Subcutaneous preadipocyte (primary cell): Measurements from ENCODE around the gene ENTREP3. TPM values are rescaled to one million over a fixed set of nuclear protein-coding genes. Genes with fewer than 3 reads are reported as not detected.

Experiments
- total RNA-seq: library from RNA; depleted of rRNA; stranded (reverse); fragments of >200 nt; gene quantifications from 2 replicates; pipeline ENCODE4 v1.2.3, GENCODE V29; 2012

Gene ENTREP3
- total RNA-seq: 9.2 and 10.0 TPM in 2 replicates

GRCh38 chr1:155255243-155256007, at the start of gene ENTREP3:
TSS of gene ENTREP3 (minus strand) at chr1:155255483. CDS start at chr1:155254877, 606 bp downstream.

GRCh38 chr1:155301342-155301841, 46.1 kb upstream of the ENTREP3 start, which contains the start of gene PKLR:
TSS of gene PKLR (minus strand) at chr1:155301438. CDS start at chr1:155301395, 43 bp downstream.

GRCh38 chr1:155277070-155277901, 22.0 kb upstream of the ENTREP3 start, which contains the start of gene HCN3:
TSS of gene HCN3 (plus strand) at chr1:155277463. CDS start at chr1:155277591, 128 bp downstream.

GRCh38 chr1:155273343-155274245, 18.3 kb upstream of the ENTREP3 start, which contains the start of gene CLK2:
TSS of gene CLK2 (minus strand) at chr1:155273504. CDS start at chr1:155270977, 2,527 bp downstream.

GRCh38 chr1:155261852-155262673, 6.8 kb upstream of the ENTREP3 start, which contains the start of gene SCAMP3:
TSS of gene SCAMP3 (minus strand) at chr1:155262360. CDS start at chr1:155262151, 209 bp downstream.

GRCh38 chr1:155208541-155209311, 46.6 kb downstream of the ENTREP3 start, which contains the start of gene MTX1:
TSS of gene MTX1 (plus strand) at chr1:155208695. CDS start at chr1:155208805, 110 bp downstream.

GRCh38 chr1:155207806-155208540, 47.3 kb downstream of the ENTREP3 start, which contains the start of gene THBS3:
TSS of gene THBS3 (minus strand) at chr1:155207897. CDS start at chr1:155207876, 21 bp downstream.

Other genes starting within 250 kb of the ENTREP3 start
- not detected in 2 replicates for gene DCST2, start 221.7 kb downstream of the ENTREP3 start, total RNA-seq
- not detected in 2 replicates for gene DCST1, start 221.7 kb downstream of the ENTREP3 start, total RNA-seq
- 99.2 and 126 TPM in 2 replicates for gene ADAM15, start 204.2 kb downstream of the ENTREP3 start, total RNA-seq
- gene EFNA4, start 191.7 kb downstream of the ENTREP3 start, total RNA-seq: 0.73 and 1.2 TPM in 2 replicates
- 0.39 and 0.73 TPM in 2 replicates for gene EFNA3, start 176.6 kb downstream of the ENTREP3 start, total RNA-seq
- gene EFNA1, start 127.6 kb downstream of the ENTREP3 start, total RNA-seq: 0.37 TPM in 1 of 2 replicates, not detected in the other
- gene SLC50A1, start 119.6 kb downstream of the ENTREP3 start, total RNA-seq: 26.8 and 30.1 TPM in 2 replicates
- gene DPM3, start 115.0 kb downstream of the ENTREP3 start, total RNA-seq: 23.5 and 54.4 TPM in 2 replicates
- gene KRTCAP2, start 82.2 kb downstream of the ENTREP3 start, total RNA-seq: 83.9 and 140 TPM in 2 replicates
- 2.9 and 3.3 TPM in 2 replicates for gene TRIM46, start 81.6 kb downstream of the ENTREP3 start, total RNA-seq
- gene THBS3, start 47.6 kb downstream of the ENTREP3 start, total RNA-seq: 9.2 and 14.7 TPM in 2 replicates
- gene MTX1, start 46.8 kb downstream of the ENTREP3 start, total RNA-seq: 40.7 and 50.7 TPM in 2 replicates
- 26.1 and 27.6 TPM in 2 replicates for gene SCAMP3, start 6.9 kb upstream of the ENTREP3 start, total RNA-seq
- gene CLK2, start 18.0 kb upstream of the ENTREP3 start, total RNA-seq: 20.6 and 34.2 TPM in 2 replicates
- gene HCN3, start 22.0 kb upstream of the ENTREP3 start, total RNA-seq: 0.37 and 0.78 TPM in 2 replicates
- gene PKLR, start 46.0 kb upstream of the ENTREP3 start, total RNA-seq: under 0.01 TPM in 1 of 2 replicates, not detected in the other
- 354 and 434 TPM in 2 replicates for gene FDPS, start 53.4 kb upstream of the ENTREP3 start, total RNA-seq
- gene RUSC1, start 65.4 kb upstream of the ENTREP3 start, total RNA-seq: 11.0 and 18.6 TPM in 2 replicates